Neural cell (in vitro differentiated cells): ENCODE measurements around the gene KCNQ5. TPM values are rescaled to one million over a fixed set of nuclear protein-coding genes. Genes with fewer than 3 reads are reported as not detected.

Experiments
- H2AFZ ChIP-seq: fragments of 200-600, 300-800 bp; sonication (generic), shearing (Covaris generic); 2 replicates; pipeline ENCODE4 v1.6.0; 2014; ENCODE audit warnings: low read depth, mild to moderate bottlenecking, antibody characterized with exemption, low read length, moderate library complexity
- H3F3A ChIP-seq: fragments of 200-600 bp; shearing (Covaris generic); 2 replicates; pipeline ENCODE4 v1.6.1; 2016; ENCODE audit warnings: mild to moderate bottlenecking, moderate library complexity, mixed read lengths, antibody characterized with exemption, low read length; ENCODE audit not compliant: insufficient read depth, poor library complexity, severe bottlenecking
- H3K27ac ChIP-seq: fragments of 200-600, 300-800 bp; sonication (generic), shearing (Covaris generic); 2 replicates; pipeline ENCODE4 v1.5.1; 2014; ENCODE audit warnings: mild to moderate bottlenecking, low read length, moderate library complexity
- H3K27me3 ChIP-seq: fragments of 300-800, 200-600 bp; sonication (generic), shearing (Covaris generic); 2 replicates; pipeline ENCODE4 v1.6.0; 2014; ENCODE audit warnings: mild to moderate bottlenecking, low read depth, low read length, moderate library complexity; ENCODE audit not compliant: insufficient read depth
- H3K36me3 ChIP-seq: fragments of 300-800, 200-600 bp; sonication (generic), shearing (Covaris generic); 2 replicates; pipeline ENCODE4 v1.5.1; 2014; ENCODE audit warnings: mild to moderate bottlenecking, antibody characterized with exemption, low read length, moderate library complexity; ENCODE audit not compliant: insufficient read depth
- H3K4me2 ChIP-seq: fragments of 300-800, 200-600 bp; sonication (generic), shearing (Covaris generic); 2 replicates; pipeline ENCODE4 v1.6.0; 2014; ENCODE audit warnings: mild to moderate bottlenecking, low read length
- H3K4me3 ChIP-seq: fragments of 300-800, 200-600 bp; sonication (generic), shearing (Covaris generic); 2 replicates; pipeline ENCODE4 v1.5.1; 2014; ENCODE audit warnings: mild to moderate bottlenecking, low read length, moderate library complexity
- H3K79me2 ChIP-seq: fragments of 200-600 bp; shearing (Covaris generic); replicated peaks from 2 replicates; pipeline ENCODE4 v1.6.0; 2014; ENCODE audit warnings: mild to moderate bottlenecking, low read length, moderate library complexity; ENCODE audit not compliant: insufficient read depth
- H3K9ac ChIP-seq: fragments of 300-800, 200-600 bp; sonication (generic), shearing (Covaris generic); 2 replicates; pipeline ENCODE4 v1.6.1; 2016; ENCODE audit warnings: mild to moderate bottlenecking, low read length, mixed read lengths
- H3K9me2 ChIP-seq: fragments of 200-600 bp; shearing (Covaris generic); 2 replicates; pipeline ENCODE4 v1.6.1; 2016; ENCODE audit warnings: mild to moderate bottlenecking, low read length, mixed read lengths; ENCODE audit not compliant: insufficient read depth
- H3K9me3 ChIP-seq: fragments of 200-600, 300-800 bp; sonication (generic), shearing (Covaris generic); 2 replicates; pipeline ENCODE4 v1.6.1; 2016; ENCODE audit warnings: mild to moderate bottlenecking, mixed run types, low read length, moderate library complexity, mixed read lengths
- H4K20me1 ChIP-seq: fragments of 200-600 bp; shearing (Covaris generic); 2 replicates; pipeline ENCODE4 v1.6.1; 2016; ENCODE audit warnings: mild to moderate bottlenecking, mixed run types; ENCODE audit not compliant: insufficient read depth
- EP300 ChIP-seq: fragments of 450-650 bp; conservative IDR thresholded peaks from 2 replicates; pipeline ENCODE4 v1.6.1; 2014; ENCODE audit warnings: antibody characterized with exemption, mild to moderate bottlenecking, moderate library complexity; ENCODE audit not compliant: poor library complexity, severe bottlenecking
- EZH2 ChIP-seq: fragments of 200-600, 300-800 bp; shearing (Covaris generic), sonication (generic); IDR thresholded peaks from 2 replicates; pipeline ENCODE4 v1.6.1; 2014; ENCODE audit warnings: antibody characterized with exemption, low read length, borderline replicate concordance, mild to moderate bottlenecking; ENCODE audit not compliant: insufficient read depth, poor library complexity, severe bottlenecking
- MXI1 ChIP-seq: fragments of 450-650 bp; conservative IDR thresholded peaks from 2 replicates; pipeline ENCODE4 v1.6.1; 2014; ENCODE audit warnings: antibody characterized with exemption, mild to moderate bottlenecking; ENCODE audit not compliant: poor library complexity, severe bottlenecking
- POLR2AphosphoS5 ChIP-seq: IDR thresholded peaks from 2 replicates; pipeline ENCODE4 v1.6.1; 2012
- RAD21 ChIP-seq: fragments of 450-650 bp; conservative IDR thresholded peaks from 2 replicates; pipeline ENCODE4 v1.6.1; 2014; ENCODE audit warnings: antibody characterized with exemption, mild to moderate bottlenecking, moderate library complexity
- REST ChIP-seq: IDR thresholded peaks from 2 replicates; pipeline ENCODE4 v1.6.1; 2012; ENCODE audit warnings: borderline replicate concordance
- SMC3 ChIP-seq: fragments of 450-650 bp; conservative IDR thresholded peaks from 2 replicates; pipeline ENCODE4 v1.6.1; 2014; ENCODE audit warnings: antibody characterized with exemption, mild to moderate bottlenecking, moderate library complexity; ENCODE audit not compliant: poor library complexity
- TAF1 ChIP-seq: IDR thresholded peaks from 2 replicates; pipeline ENCODE4 v1.6.1; 2012; ENCODE audit warnings: low read depth
- polyA plus RNA-seq: library from polyadenylated mRNA; depleted of rRNA; stranded (reverse); fragments of >200 nt; gene quantifications from 2 replicates; pipeline ENCODE4 v1.2.3, GENCODE V29; 2014
- TF ChIP-seq, protein P1 (sequence below): fragments of 450-650 bp; IDR thresholded peaks from 2 replicates; pipeline ENCODE4 v1.5.1; 2014; ENCODE audit warnings: antibody characterized with exemption, mild to moderate bottlenecking, moderate library complexity; ENCODE audit not compliant: poor library complexity, severe bottlenecking

KCNQ5 gene
- polyA plus RNA-seq, 1 donor from 2014 or later, result 0.30 TPM

DNA sequence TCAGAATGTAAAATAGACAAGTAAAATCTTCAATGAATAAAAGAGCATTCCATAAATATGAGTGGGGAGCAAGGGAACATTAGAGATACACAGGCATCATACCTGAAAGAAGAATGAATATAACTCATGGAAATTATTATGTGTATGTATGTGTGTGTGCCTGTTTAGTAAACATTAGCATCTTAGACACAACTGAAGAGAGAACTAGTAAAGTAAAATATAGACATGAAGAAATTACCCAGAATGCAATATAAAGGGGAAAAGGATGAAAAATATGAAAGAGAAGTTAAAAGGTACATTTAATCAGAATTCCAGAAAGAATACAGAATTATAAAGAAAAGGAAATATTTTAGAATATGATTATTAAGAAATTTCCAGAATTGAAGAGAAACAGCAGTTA is 264.3 kb downstream of the KCNQ5 start:
- no peak overlapping the region for H2AFZ ChIP-seq
- no peak overlapping the region for H3K4me2 ChIP-seq
- H3K27me3 ChIP-seq, result no peaks in the 10 kb centered on the region
- no peaks in the 10 kb centered on the region for H3K9me2 ChIP-seq
- no peaks in the 10 kb centered on the region for H3K36me3 ChIP-seq
- H3K9ac ChIP-seq, result no peak overlapping the region
- no peak overlapping the region for H3K27ac ChIP-seq
- H3F3A ChIP-seq, result no peaks in the 10 kb centered on the region
- no peak overlapping the region for H3K4me3 ChIP-seq
- H3K9me3 ChIP-seq, result no peaks in the 10 kb centered on the region
- no peaks in the 10 kb centered on the region for H4K20me1 ChIP-seq
- no peaks in the 10 kb centered on the region for H3K79me2 ChIP-seq
- TF ChIP-seq POLR2AphosphoS5 (no peak), MXI1 (no peak), REST (no peak), SMC3 (no peak), EZH2 (no peak), TAF1 (no peak), RAD21 (no peak), EP300 (no peak)
- TF ChIP-seq, protein P1, sequence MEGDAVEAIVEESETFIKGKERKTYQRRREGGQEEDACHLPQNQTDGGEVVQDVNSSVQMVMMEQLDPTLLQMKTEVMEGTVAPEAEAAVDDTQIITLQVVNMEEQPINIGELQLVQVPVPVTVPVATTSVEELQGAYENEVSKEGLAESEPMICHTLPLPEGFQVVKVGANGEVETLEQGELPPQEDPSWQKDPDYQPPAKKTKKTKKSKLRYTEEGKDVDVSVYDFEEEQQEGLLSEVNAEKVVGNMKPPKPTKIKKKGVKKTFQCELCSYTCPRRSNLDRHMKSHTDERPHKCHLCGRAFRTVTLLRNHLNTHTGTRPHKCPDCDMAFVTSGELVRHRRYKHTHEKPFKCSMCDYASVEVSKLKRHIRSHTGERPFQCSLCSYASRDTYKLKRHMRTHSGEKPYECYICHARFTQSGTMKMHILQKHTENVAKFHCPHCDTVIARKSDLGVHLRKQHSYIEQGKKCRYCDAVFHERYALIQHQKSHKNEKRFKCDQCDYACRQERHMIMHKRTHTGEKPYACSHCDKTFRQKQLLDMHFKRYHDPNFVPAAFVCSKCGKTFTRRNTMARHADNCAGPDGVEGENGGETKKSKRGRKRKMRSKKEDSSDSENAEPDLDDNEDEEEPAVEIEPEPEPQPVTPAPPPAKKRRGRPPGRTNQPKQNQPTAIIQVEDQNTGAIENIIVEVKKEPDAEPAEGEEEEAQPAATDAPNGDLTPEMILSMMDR, result no peak

DNA sequence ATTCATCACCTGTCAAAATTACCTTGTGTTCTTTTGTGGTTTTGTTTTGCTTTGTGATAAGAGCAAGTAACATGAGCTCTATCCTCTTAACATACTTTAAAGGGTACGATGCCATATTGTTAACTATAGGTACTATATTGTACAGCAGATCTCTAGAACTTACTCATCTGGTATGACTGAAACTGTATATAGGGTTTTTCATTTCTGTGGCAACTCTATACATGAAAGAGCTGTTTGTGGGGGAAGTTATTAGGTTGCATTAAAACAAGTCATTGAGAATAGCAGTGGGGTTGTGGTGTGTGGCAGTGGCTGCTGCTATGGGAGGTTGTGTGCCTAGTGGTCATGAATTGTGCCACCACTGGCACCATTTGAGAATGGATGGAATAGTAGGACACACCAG is 268.4 kb downstream of the KCNQ5 start:
- TF ChIP-seq TAF1, result no peak
- TF ChIP-seq, protein P1, result no peak
- TF ChIP-seq EZH2, result no peak
- TF ChIP-seq SMC3, result no peak
- TF ChIP-seq POLR2AphosphoS5, result no peak
- TF ChIP-seq REST, result no peak
- TF ChIP-seq MXI1, result no peak
- TF ChIP-seq EP300, result no peak
- no peaks in the 10 kb centered on the region for H3K27me3 ChIP-seq
- no peak overlapping the region for H3K4me2 ChIP-seq
- no peaks in the 10 kb centered on the region for H3K9me2 ChIP-seq
- no peaks in the 10 kb centered on the region for H3K36me3 ChIP-seq
- no peak overlapping the region for H2AFZ ChIP-seq
- no peaks in the 10 kb centered on the region for H3K79me2 ChIP-seq
- no peaks in the 10 kb centered on the region for H4K20me1 ChIP-seq
- H3K9ac ChIP-seq, result no peak overlapping the region
- no peak overlapping the region for H3K4me3 ChIP-seq
- no peaks in the 10 kb centered on the region for H3K9me3 ChIP-seq
- no peaks in the 10 kb centered on the region for H3F3A ChIP-seq
- H3K27ac ChIP-seq, result no peak overlapping the region
